ENCODE data around the gene FAM227A. TPM values are rescaled to one million over a fixed set of nuclear protein-coding genes. Genes with fewer than 3 reads are reported as not detected.
A peak's percentile ranks its signal among the peaks of the same experiment; 100 is the strongest.

Gene FAM227A
- total and polyA plus RNA-seq, 9 donors, result 0.72 to 7.4 (median 2.2) TPM

GRCh38 chr22:38700789-38701628 lies 44.8 kb upstream of the FAM227A start, which contains the start of gene JOSD1:
Gene JOSD1, minus strand, starts transcription at chr22:38700943. Its CDS starts 956 bp downstream, at chr22:38699987.
- H3K4me3 ChIP-seq, result peak within 1 kb of the TSS; percentile 97
- 0 to 1% (median 1%) methylated on average over 36 to 94 of the region's 94 CpGs for WGBS, 3 donors
- no peaks in the 10 kb centered on the region for H3K36me3 ChIP-seq
- H3K27ac ChIP-seq, result peak within 1 kb of the TSS; percentile 92 to 95
- intact Hi-C loops (cut with DNase I), result no loop called here
- H3K9me3 ChIP-seq, result no peaks in the 10 kb centered on the region
- H3K27me3 ChIP-seq, result no peaks in the 10 kb centered on the region
- peaks cover 14% of the 10 kb centered on the region for H3K4me1 ChIP-seq (ENCODE audit: insufficient read depth)
- peak; percentile 95 to 99 (median 98) for DNase-seq
- TF ChIP-seq EP300 (IDR thresholded peaks at IDR 0.05), result peak; percentile 70
- TF ChIP-seq, protein P1, sequence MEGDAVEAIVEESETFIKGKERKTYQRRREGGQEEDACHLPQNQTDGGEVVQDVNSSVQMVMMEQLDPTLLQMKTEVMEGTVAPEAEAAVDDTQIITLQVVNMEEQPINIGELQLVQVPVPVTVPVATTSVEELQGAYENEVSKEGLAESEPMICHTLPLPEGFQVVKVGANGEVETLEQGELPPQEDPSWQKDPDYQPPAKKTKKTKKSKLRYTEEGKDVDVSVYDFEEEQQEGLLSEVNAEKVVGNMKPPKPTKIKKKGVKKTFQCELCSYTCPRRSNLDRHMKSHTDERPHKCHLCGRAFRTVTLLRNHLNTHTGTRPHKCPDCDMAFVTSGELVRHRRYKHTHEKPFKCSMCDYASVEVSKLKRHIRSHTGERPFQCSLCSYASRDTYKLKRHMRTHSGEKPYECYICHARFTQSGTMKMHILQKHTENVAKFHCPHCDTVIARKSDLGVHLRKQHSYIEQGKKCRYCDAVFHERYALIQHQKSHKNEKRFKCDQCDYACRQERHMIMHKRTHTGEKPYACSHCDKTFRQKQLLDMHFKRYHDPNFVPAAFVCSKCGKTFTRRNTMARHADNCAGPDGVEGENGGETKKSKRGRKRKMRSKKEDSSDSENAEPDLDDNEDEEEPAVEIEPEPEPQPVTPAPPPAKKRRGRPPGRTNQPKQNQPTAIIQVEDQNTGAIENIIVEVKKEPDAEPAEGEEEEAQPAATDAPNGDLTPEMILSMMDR (IDR thresholded peaks at IDR 0.05), result peak in 2 of 3 donors; percentile 35 to 49
- TF ChIP-seq POLR2A (IDR thresholded peaks at IDR 0.05), result peak; percentile 100

DNA sequence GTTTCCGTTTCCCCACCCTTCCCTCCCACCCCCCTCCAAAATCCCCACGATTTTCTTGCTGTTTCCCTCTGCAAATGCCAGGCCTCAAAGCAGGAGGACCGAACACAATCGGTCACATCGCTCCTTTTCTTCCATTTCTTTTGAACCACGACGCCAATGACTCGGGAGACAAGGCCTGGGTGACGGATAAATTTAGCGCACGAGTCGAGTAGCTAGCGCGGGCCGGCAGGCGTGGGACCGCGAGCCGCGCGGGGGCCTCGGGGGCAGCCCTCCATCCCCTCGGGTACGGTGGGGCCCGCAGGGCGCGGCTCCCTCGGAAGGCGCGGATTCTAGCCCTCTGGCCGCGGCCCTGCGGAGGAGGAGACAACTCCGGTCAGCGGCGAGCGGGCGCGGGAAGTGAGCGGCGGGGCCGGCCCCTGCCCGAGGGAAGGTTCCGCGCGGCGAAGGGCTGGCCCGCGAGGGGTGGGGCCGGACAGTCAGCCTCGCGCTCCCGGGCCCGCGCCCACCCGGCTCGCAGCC lies 44.1 kb upstream of the FAM227A start:
- intact Hi-C loops (cut with DNase I), result no loop called here
- TF ChIP-seq EP300 (IDR thresholded peaks at IDR 0.05), result no peak
- no peak for TF ChIP-seq POLR2A (IDR thresholded peaks at IDR 0.05)
- TF ChIP-seq, protein P1 (IDR thresholded peaks at IDR 0.05), result no peak
- 0 to 1% (median 0%) methylated on average over 50 to 57 of the region's 57 CpGs for WGBS, 3 donors
- Histone ChIP-seq H3K27me3 (no peaks in the 10 kb centered on the region), H3K4me1 (ENCODE audit: insufficient read depth) (peaks cover 14% of the 10 kb centered on the region), H3K27ac (peak overlapping the region; percentile 92 to 95), H3K36me3 (no peaks in the 10 kb centered on the region), H3K9me3 (no peaks in the 10 kb centered on the region), H3K4me3 (peak overlapping the region; percentile 97)
- peak in 4 of 5 donors; percentile 69 to 85 (median 77) for DNase-seq

DNA sequence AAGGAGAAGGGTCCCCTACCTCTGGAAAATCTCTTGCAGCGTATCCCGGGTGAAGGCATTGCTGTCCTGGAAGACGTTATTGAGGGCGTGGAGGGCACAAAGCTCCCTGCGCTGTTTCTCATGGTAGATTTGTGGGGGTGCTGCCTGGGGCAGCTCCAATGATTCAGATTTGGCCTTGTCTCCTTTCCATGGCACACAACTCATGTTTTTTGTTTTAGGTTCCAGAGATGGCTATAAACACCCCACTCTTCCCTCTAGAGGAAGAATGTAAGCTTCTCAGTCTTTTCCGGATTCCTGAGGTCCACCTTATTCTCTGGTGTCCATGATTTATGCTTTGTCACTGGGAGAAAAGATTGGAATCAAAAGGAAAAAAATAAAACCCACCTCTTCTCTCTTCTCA lies 43.6 kb upstream of the FAM227A start:
- H3K9me3 ChIP-seq, result no peaks in the 10 kb centered on the region
- intact Hi-C loops (cut with DNase I), result loop anchor here in 1 of 4 donors (5.0 kb wide), 1 partner anchor 132 kb away; no protein-coding TSS in a partner anchor
- peak in 1 of 5 donors; percentile 46 for DNase-seq
- peak overlapping the region; percentile 97 for H3K4me3 ChIP-seq
- TF ChIP-seq POLR2A (IDR thresholded peaks at IDR 0.05) (no peak), EP300 (IDR thresholded peaks at IDR 0.05) (no peak)
- TF ChIP-seq, protein P1 (IDR thresholded peaks at IDR 0.05), result no peak
- H3K27me3 ChIP-seq, result no peaks in the 10 kb centered on the region
- no peaks in the 10 kb centered on the region for H3K36me3 ChIP-seq
- peaks cover 14% of the 10 kb centered on the region for H3K4me1 ChIP-seq (ENCODE audit: insufficient read depth)
- H3K27ac ChIP-seq, result peak overlapping the region; percentile 92 to 95
- 8 to 10% (median 10%) methylated on average over 6 of the region's 6 CpGs for WGBS, 3 donors

- TF ChIP-seq POLR2A (IDR thresholded peaks at IDR 0.05), result no peak
- no peak for TF ChIP-seq EP300 (IDR thresholded peaks at IDR 0.05)
- TF ChIP-seq, protein P1 (IDR thresholded peaks at IDR 0.05), result no peak
- intact Hi-C loops (cut with DNase I), result loop anchor here in 1 of 4 donors (5.0 kb wide), 1 partner anchor 132 kb away; no protein-coding TSS in a partner anchor
- no peak for DNase-seq
- H3K4me3 ChIP-seq, result peak overlapping the region; percentile 97
- no peaks in the 10 kb centered on the region for H3K27me3 ChIP-seq
- 39 to 44% (median 41%) methylated on average over 5 of the region's 5 CpGs for WGBS, 3 donors
- peaks cover 14% of the 10 kb centered on the region for H3K4me1 ChIP-seq (ENCODE audit: insufficient read depth)
- peak overlapping the region; percentile 92 to 95 for H3K27ac ChIP-seq
- no peaks in the 10 kb centered on the region for H3K36me3 ChIP-seq
- no peaks in the 10 kb centered on the region for H3K9me3 ChIP-seq
Measured at GRCh38 chr22:38699143-38699542, 43.0 kb upstream of the FAM227A start.

Data from ovary (tissue), 9 donors.